ENCODE measurements around the gene TMEM109.

The TMEM109 gene

DNA sequence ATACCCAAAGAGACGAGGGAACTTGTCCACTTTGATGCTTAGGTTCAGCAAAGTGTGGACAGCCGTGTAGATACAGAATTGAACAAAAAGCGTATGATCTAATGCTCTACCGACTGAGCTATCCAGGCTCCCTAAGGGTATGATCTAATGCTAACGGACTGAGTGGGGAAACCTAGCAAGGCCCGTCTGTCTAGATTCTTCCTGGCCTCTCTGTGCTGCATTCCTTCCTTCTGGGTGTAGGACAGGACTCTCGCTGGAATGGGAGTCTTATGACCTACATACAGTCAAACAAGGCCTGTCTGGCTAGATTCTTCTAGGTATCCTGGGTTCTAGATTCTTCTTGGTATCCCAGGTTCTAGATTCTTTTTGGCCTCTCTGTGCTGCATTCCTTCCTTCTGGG lies 46.4 kb downstream of the TMEM109 start:
- no peak for DNase-seq (ENCODE audit: low read depth in 2 of 3, low spot score in 2 of 3)

GRCh38 chr11:60964801-60965200 lies 50.8 kb downstream of the TMEM109 start:
- DNase-seq (ENCODE audit: low read depth in 2 of 3, low spot score in 2 of 3) = no peak

GRCh38 chr11:60966890-60967289 lies 52.9 kb downstream of the TMEM109 start:
- no peak for DNase-seq (ENCODE audit: low read depth in 2 of 3, low spot score in 2 of 3)

- no peak for DNase-seq (ENCODE audit: low read depth in 2 of 3, low spot score in 2 of 3)
Observed at GRCh38 chr11:60968223-60968622, 54.3 kb downstream of the TMEM109 start.

DNA sequence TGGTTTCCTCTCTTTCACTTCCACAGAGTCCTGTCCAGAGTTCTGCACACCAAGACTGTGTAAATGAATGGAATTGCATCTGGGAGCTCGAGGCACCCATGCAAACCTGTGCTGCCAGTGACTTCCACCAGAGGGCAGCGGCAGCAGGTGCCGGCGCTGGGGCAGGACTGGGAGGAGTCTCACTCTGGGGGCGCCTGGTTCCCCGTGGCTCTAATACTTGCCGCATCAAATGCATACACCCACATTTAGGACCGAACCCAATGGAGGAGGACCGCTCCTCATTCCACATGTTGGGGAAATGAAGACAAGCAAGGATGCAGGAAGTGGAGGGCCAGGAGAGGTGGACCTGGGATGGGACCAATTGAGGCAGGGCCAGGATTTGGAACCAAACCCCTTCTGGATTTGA lies 56.4 kb downstream of the TMEM109 start:
- DNase-seq (ENCODE audit: low read depth in 2 of 3, low spot score in 2 of 3) = peak in 1 of 3 experiments; percentile 55

- DNase-seq (ENCODE audit: low read depth in 2 of 3, low spot score in 2 of 3) = no peak
Observed at GRCh38 chr11:60970890-60971289, 56.9 kb downstream of the TMEM109 start.

GRCh38 chr11:60971520-60971919 lies 57.6 kb downstream of the TMEM109 start, which contains the start of gene CD6:
Gene CD6, plus strand, starts transcription at chr11:60971680. Its CDS starts 186 bp downstream, at chr11:60971866.
- DNase-seq (ENCODE audit: low read depth in 2 of 3, low spot score in 2 of 3) = no peak

- no peak for DNase-seq (ENCODE audit: low read depth in 2 of 3, low spot score in 2 of 3)
Observed at GRCh38 chr11:60972182-60973030, 58.4 kb downstream of the TMEM109 start.
